ENCODE results near the gene EPHA6.

EPHA6 gene

GRCh38 chr3:97674461-97674860 lies 860.1 kb downstream of the EPHA6 start:
- TF ChIP-seq CTCF (IDR thresholded peaks at IDR 0.05; ENCODE audit: low read depth, low read length): no peak
- no peak for DNase-seq (ENCODE audit: low read depth, low spot score)
- no peak overlapping the region for H3K4me3 ChIP-seq (ENCODE audit: low read depth, low read length)
- in situ Hi-C loops (cut with HindIII; ENCODE audit: low sequenced_read_pairs): no loop called here

- no peak overlapping the region for H3K4me3 ChIP-seq (ENCODE audit: low read depth, low read length)
- DNase-seq (ENCODE audit: low read depth, low spot score): no peak
- in situ Hi-C loops (cut with HindIII; ENCODE audit: low sequenced_read_pairs): no loop called here
- TF ChIP-seq CTCF (IDR thresholded peaks at IDR 0.05; ENCODE audit: low read depth, low read length): no peak
These were observed 865.8 kb downstream of the EPHA6 start for GRCh38 chr3:97680210-97680609.

DNA sequence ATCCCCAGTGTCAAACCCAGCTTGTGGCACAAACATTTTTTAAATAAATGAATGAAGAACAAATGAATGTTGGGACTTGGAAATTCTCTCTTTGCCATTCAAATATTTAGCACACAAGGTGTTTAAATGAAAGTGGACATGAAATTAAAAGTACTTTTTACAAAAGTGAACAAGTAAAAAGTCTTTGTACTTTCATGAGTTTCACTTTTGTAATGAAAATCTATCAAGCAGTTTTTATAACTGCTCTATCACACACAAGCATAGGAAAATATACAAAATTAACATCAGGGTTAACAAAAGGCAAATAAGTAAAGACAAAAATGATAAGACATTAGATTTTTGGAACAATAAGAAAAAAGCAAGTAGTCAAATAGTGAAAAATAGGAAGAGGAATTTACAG lies 866.3 kb downstream of the EPHA6 start:
- TF ChIP-seq CTCF (IDR thresholded peaks at IDR 0.05; ENCODE audit: low read depth, low read length): no peak
- no peak for DNase-seq (ENCODE audit: low read depth, low spot score)
- in situ Hi-C loops (cut with HindIII; ENCODE audit: low sequenced_read_pairs): no loop called here
- H3K4me3 ChIP-seq (ENCODE audit: low read depth, low read length): no peak overlapping the region

DNA sequence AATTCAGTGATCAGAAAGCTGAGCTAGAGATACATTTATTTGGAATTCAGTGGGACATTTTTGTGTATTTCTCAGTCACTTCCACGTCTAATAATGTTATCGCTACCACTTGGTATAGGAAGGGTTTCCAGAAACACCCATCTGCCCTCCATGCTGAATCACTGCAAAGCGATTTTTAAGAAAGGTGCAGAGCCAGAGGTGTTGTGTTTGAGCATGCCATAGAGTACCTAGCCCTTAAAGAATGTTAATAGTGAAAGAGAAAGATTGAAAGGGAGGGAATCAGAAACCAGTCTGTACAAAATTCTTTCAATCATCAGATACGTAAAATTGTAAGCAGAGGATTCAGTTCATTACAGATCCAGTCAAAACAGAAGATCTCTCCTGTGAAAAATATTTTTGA lies 870.1 kb downstream of the EPHA6 start:
- no peak for TF ChIP-seq CTCF (IDR thresholded peaks at IDR 0.05; ENCODE audit: low read depth, low read length)
- no peak for DNase-seq (ENCODE audit: low read depth, low spot score)
- in situ Hi-C loops (cut with HindIII; ENCODE audit: low sequenced_read_pairs): no loop called here
- H3K4me3 ChIP-seq (ENCODE audit: low read depth, low read length): no peak overlapping the region

GRCh38 chr3:97686258-97686657 lies 871.9 kb downstream of the EPHA6 start:
- no peak overlapping the region for H3K4me3 ChIP-seq (ENCODE audit: low read depth, low read length)
- in situ Hi-C loops (cut with HindIII; ENCODE audit: low sequenced_read_pairs): no loop called here
- TF ChIP-seq CTCF (IDR thresholded peaks at IDR 0.05; ENCODE audit: low read depth, low read length): no peak
- no peak for DNase-seq (ENCODE audit: low read depth, low spot score)

GRCh38 chr3:97687734-97688133 lies 873.3 kb downstream of the EPHA6 start:
- H3K4me3 ChIP-seq (ENCODE audit: low read depth, low read length): no peak overlapping the region
- in situ Hi-C loops (cut with HindIII; ENCODE audit: low sequenced_read_pairs): no loop called here
- TF ChIP-seq CTCF (IDR thresholded peaks at IDR 0.05; ENCODE audit: low read depth, low read length): no peak
- DNase-seq (ENCODE audit: low read depth, low spot score): no peak

GRCh38 chr3:97689111-97689510 lies 874.7 kb downstream of the EPHA6 start:
- in situ Hi-C loops (cut with HindIII; ENCODE audit: low sequenced_read_pairs): no loop called here
- no peak for DNase-seq (ENCODE audit: low read depth, low spot score)
- no peak for TF ChIP-seq CTCF (IDR thresholded peaks at IDR 0.05; ENCODE audit: low read depth, low read length)
- H3K4me3 ChIP-seq (ENCODE audit: low read depth, low read length): no peak overlapping the region
